A549 (cell line): Measurements from ENCODE around the gene CLDN5. TPM values are rescaled to one million over a fixed set of nuclear protein-coding genes. Genes with fewer than 3 reads are reported as not detected.

ENCODE experiments used
- ATAC-seq, 2 experiments: fragments of 200-7000 bp in 1 of 2; fragments of >200 bp in 1 of 2; cut with Nextera tagmentation in 1 of 2; cut with Tn5 transposase in 1 of 2; 3 replicates each; pipeline versions ENCODE4 v1.8.0 to v1.9.1; 2018 to 2020; ENCODE audit warnings: mild to moderate bottlenecking in 1 of 2, moderate library complexity in 1 of 2
- CTCF ChIA-PET: fragments of 300-600 bp; sonication (Branson Sonifier 250); formaldehyde crosslinking; extraction: SDS; loops from one replicate; lab custom pipeline; 2021; ENCODE audit warnings: antibody characterized with exemption, inconsistent platforms; lab: Yijun Ruan, JAX
- POLR2A ChIA-PET: fragments of 350-600 bp; formaldehyde crosslinking; extraction: SDS; loops from one replicate; lab custom pipeline; 2021; ENCODE audit warnings: antibody characterized with exemption, inconsistent platforms; lab: Yijun Ruan, JAX
- DNase-seq, 2 experiments: peaks; one replicate each; pipeline versions ENCODE4 v3.0.0 to v3.0.0-alpha.2; 2011 to 2016; ENCODE audit warnings: low read depth in 1 of 2, low spot score in 1 of 2
- FAIRE-seq: peaks from 2 replicates; lab custom pipeline; 2011; peaks lifted over from hg19 to GRCh38; lab: Jason Lieb, UNC
- H3K27ac ChIP-seq, 2 experiments: fragments of >200 bp; sonication (Bioruptor Twin); formaldehyde crosslinking; 3 replicates each; pipeline ENCODE4 v1.5.1; 2016 to 2017
- H3K4me1 ChIP-seq: fragments of >200 bp; sonication (Bioruptor Twin); formaldehyde crosslinking; 3 replicates; pipeline ENCODE4 v1.6.1; 2016
- H3K4me2 ChIP-seq: fragments of >200 bp; sonication (Bioruptor Twin); formaldehyde crosslinking; 3 replicates; pipeline ENCODE4 v1.6.1; 2016
- H3K4me3 ChIP-seq: fragments of >200 bp; sonication (Bioruptor Twin); formaldehyde crosslinking; 3 replicates; pipeline ENCODE4 v1.5.1; 2016
- H3K9me3 ChIP-seq: fragments of >200 bp; sonication (Bioruptor Twin); formaldehyde crosslinking; 3 replicates; pipeline ENCODE4 v1.6.1; 2016
- CBX2 ChIP-seq: fragments of 200-600 bp; sonication (generic); IDR thresholded peaks from 2 replicates; pipeline ENCODE4 v1.6.1; 2016; ENCODE audit warnings: low read depth, mild to moderate bottlenecking, borderline replicate concordance
- EHF ChIP-seq: fragments of 250-450 bp; sonication (Bioruptor Pico); IDR thresholded peaks from 2 replicates; pipeline ENCODE4 v1.5.0; 2020; ENCODE audit warnings: mild to moderate bottlenecking
- EHMT2 ChIP-seq: fragments of 200-600 bp; sonication (generic); IDR thresholded peaks from 2 replicates; pipeline ENCODE4 v1.6.1; 2016; ENCODE audit warnings: antibody characterized with exemption, low read depth, mild to moderate bottlenecking, moderate library complexity
- ESRRA ChIP-seq: fragments of 150-350 bp; IDR thresholded peaks from 2 replicates; pipeline ENCODE4 v1.6.1; 2014; ENCODE audit warnings: mild to moderate bottlenecking, low read length, borderline replicate concordance
- FOXS1 ChIP-seq: fragments of 250-450 bp; sonication (Bioruptor Pico); IDR thresholded peaks from 2 replicates; pipeline ENCODE4 v1.5.0; 2020; ENCODE audit warnings: mild to moderate bottlenecking, moderate library complexity
- HDAC2 ChIP-seq: fragments of 200-600 bp; sonication (generic); IDR thresholded peaks from 2 replicates; pipeline ENCODE4 v1.6.1; 2016
- HMGXB4 ChIP-seq: fragments of 250-450 bp; sonication (Bioruptor Pico); IDR thresholded peaks from 2 replicates; pipeline ENCODE4 v1.5.0; 2021; ENCODE audit warnings: mild to moderate bottlenecking, moderate library complexity, borderline replicate concordance
- HOXA7 ChIP-seq: fragments of 250-450 bp; sonication (Bioruptor Pico); IDR thresholded peaks from 2 replicates; pipeline ENCODE4 v1.5.0; 2020; ENCODE audit warnings: mild to moderate bottlenecking, moderate library complexity
- HOXB13 ChIP-seq: fragments of 250-450 bp; sonication (Bioruptor Pico); IDR thresholded peaks from 2 replicates; pipeline ENCODE4 v1.5.0; 2020; ENCODE audit warnings: low read depth, mild to moderate bottlenecking, moderate library complexity
- JUN ChIP-seq, 2 experiments: fragments of >200 bp; sonication (Bioruptor Twin); formaldehyde crosslinking; IDR thresholded peaks; 2 replicates in 1 of 2; 3 replicates in 1 of 2; pipeline ENCODE4 v1.6.1; 2016 to 2017
- JUNB ChIP-seq: fragments of >200 bp; sonication (Bioruptor Twin); formaldehyde crosslinking; IDR thresholded peaks from 2 replicates; pipeline ENCODE4 v1.6.1; 2016
- KDM1A ChIP-seq: fragments of 200-600 bp; sonication (generic); IDR thresholded peaks from 2 replicates; pipeline ENCODE4 v1.6.1; 2016; ENCODE audit warnings: low read depth, mild to moderate bottlenecking
- KDM5A ChIP-seq: fragments of 200-600 bp; sonication (generic); IDR thresholded peaks from 2 replicates; pipeline ENCODE4 v1.6.1; 2016; ENCODE audit warnings: antibody characterized with exemption, mild to moderate bottlenecking
- MAZ ChIP-seq: fragments of 150-350 bp; IDR thresholded peaks from 2 replicates; pipeline ENCODE4 v1.6.1; 2014; ENCODE audit warnings: antibody characterized with exemption, low read depth, low read length, borderline replicate concordance
- NPAS2 ChIP-seq: fragments of 250-450 bp; sonication (Bioruptor Pico); IDR thresholded peaks from 2 replicates; pipeline ENCODE4 v1.8.0; 2022; ENCODE audit warnings: mild to moderate bottlenecking, moderate library complexity, borderline replicate concordance
- NR3C1 ChIP-seq: fragments of >200 bp; sonication (Bioruptor Twin); formaldehyde crosslinking; IDR thresholded peaks from 3 replicates; pipeline ENCODE4 v1.6.1; 2017
- PHF8 ChIP-seq: fragments of 200-600 bp; sonication (generic); IDR thresholded peaks from 2 replicates; pipeline ENCODE4 v1.6.1; 2016; ENCODE audit warnings: low read depth, mild to moderate bottlenecking, antibody characterized with exemption, moderate library complexity, borderline replicate concordance
- RAD21 ChIP-seq, 2 experiments: fragments of >200 bp in 1 of 2; sonication (Bioruptor Twin) in 1 of 2; formaldehyde crosslinking in 1 of 2; IDR thresholded peaks in 1 of 2; conservative IDR thresholded peaks in 1 of 2; 2 replicates in 1 of 2; 3 replicates in 1 of 2; pipeline ENCODE4 v1.6.1; 2012 to 2018; ENCODE audit warnings: inconsistent platforms in 1 of 2
- RFX5 ChIP-seq: fragments of 450-650 bp; IDR thresholded peaks from 2 replicates; pipeline ENCODE4 v1.7.1; 2014; ENCODE audit warnings: antibody characterized with exemption, mild to moderate bottlenecking, moderate library complexity
- RNF2 ChIP-seq: fragments of 200-600 bp; sonication (generic); IDR thresholded peaks from 2 replicates; pipeline ENCODE4 v1.6.1; 2016; ENCODE audit warnings: low read depth, mild to moderate bottlenecking, antibody characterized with exemption, moderate library complexity, borderline replicate concordance
- SREBF2 ChIP-seq: fragments of 450-650 bp; IDR thresholded peaks from 2 replicates; pipeline ENCODE4 v1.6.1; 2014; ENCODE audit warnings: mild to moderate bottlenecking, moderate library complexity
- TFCP2L1 ChIP-seq: fragments of 250-450 bp; sonication (Bioruptor Pico); IDR thresholded peaks from 2 replicates; pipeline ENCODE4 v1.5.0; 2021; ENCODE audit warnings: mild to moderate bottlenecking
- TP53 ChIP-seq: fragments of 250-450 bp; sonication (Bioruptor Pico); IDR thresholded peaks from 2 replicates; pipeline ENCODE4 v1.5.0; 2021; ENCODE audit warnings: mild to moderate bottlenecking, moderate library complexity
- ZSCAN20 ChIP-seq: fragments of 250-450 bp; sonication (Bioruptor Pico); IDR thresholded peaks from 2 replicates; pipeline ENCODE4 v1.8.0; 2022; ENCODE audit warnings: mild to moderate bottlenecking, moderate library complexity
- WGBS: methylation state at CpG from one replicate; pipeline ENCODE4 v1.1.6; 2017; ENCODE audit errors: missing lambda C conversion rate; 5-methylcytosine and 5-hydroxymethylcytosine counted together
- polyA plus RNA-seq, 4 experiments: library from polyadenylated mRNA; depleted of rRNA in 3 of 4; stranded (reverse); fragments of >200 nt; fragmentation: RNase III in 1 of 4; extraction: RNeasy Plus Mini Kit Qiagen cat#74134 plus additional on column Dnase treatment in 1 of 4; gene quantifications; 2 replicates in 3 of 4; 3 replicates in 1 of 4; pipeline ENCODE4 v1.2.3, GENCODE V29; 2011 to 2017
- TF ChIP-seq, protein P1 (sequence below): fragments of 250-450 bp; sonication (Bioruptor Pico); IDR thresholded peaks from 2 replicates; pipeline ENCODE4 v1.5.0; 2020; ENCODE audit warnings: low read depth, mild to moderate bottlenecking, moderate library complexity
- TF ChIP-seq, protein P2 (sequence below): IDR thresholded peaks from 2 replicates; pipeline ENCODE4 v1.6.1; 2012; ENCODE audit warnings: low read depth, borderline replicate concordance
- TF ChIP-seq, protein P3 (sequence below): IDR thresholded peaks from 2 replicates; pipeline ENCODE4 v1.6.1; 2012
- TF ChIP-seq, protein P4 (sequence below): fragments of 200-600 bp; sonication (generic); IDR thresholded peaks from 2 replicates; pipeline ENCODE4 v1.6.1; 2016; ENCODE audit warnings: antibody characterized with exemption, mild to moderate bottlenecking, moderate library complexity

The CLDN5 gene
- polyA plus RNA-seq, 2 of the 4 experiments (the other 2 are of a cell fraction): not detected

DNA sequence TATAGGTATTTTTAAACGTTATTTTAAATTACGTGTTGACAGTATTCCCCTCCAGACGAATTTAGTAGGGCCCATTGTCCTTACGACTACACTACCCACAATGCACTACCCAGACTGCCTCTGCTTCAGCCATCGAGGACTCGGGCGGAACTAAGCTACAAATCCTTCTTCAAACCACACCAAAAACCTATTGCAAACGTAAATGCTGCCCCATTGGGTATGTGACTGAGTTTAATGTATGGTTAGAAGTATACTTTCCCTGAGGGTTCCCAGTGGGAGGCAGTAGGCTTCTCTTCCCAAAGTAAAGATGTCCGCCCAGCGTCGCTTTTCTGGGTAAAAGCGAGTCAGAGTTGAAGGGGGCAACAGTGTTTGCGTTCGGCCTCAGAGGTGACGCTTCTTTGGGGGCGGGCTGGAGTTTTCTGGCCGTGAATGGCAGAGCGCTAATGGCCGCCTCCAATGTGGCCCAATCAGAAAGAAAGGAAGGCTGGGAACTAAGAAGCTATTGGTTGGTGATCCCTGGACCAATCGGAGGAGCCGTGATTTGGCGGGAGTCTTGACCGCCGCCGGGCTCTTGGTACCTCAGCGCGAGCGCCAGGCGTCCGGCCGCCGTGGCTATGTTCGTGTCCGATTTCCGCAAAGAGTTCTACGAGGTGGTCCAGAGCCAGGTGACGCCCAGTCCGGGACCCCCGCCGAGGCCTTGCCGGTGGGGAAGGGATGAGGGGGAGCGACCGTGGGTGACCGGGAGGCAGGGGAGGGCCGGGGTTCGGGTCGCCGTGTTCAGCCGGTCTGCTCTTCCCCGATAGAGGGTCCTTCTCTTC lies 44.6 kb downstream of the CLDN5 start, which contains the start of gene CDC45:
CDC45 (plus strand) TSS at position 566 of the 818 bp plus-strand sequence; CDS start at position 615, 49 bp downstream.
- peaks cover 13% of the 10 kb centered on the region for H3K4me1 ChIP-seq
- 2% methylated on average over 31 of the region's 50 CpGs for WGBS
- POLR2A ChIA-PET: interaction anchor here (0.6 to 1.6 kb wide), 3 partner anchors 10 to 150 kb away, joined by 3 to 5 read pairs (median 4); partner anchors contain the start of genes HIRA and MRPL40

DNA sequence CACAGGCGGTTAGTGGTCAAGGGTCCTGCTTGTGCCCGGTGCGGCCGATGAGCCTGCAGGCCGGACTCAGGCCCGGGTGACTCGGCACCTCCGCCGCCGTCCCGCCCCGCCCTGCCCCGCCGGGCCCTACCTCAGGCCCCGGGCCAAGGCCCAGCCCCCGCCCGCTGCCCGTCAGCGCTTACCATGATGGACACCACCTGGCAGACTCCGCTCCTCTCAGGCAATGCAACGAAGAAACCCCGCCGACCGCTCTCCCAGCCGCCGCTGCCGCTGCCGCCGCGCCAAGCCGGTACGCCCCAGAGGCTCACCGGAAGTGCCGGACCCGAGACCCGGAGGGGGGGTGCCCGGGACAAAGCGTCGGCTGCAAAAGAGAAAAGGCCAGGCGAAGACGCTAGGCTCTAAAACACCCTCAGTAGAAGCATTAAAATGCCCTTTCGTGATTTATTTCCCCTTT lies 45.3 kb downstream of the CLDN5 start, which contains the start of gene UFD1:
UFD1 (minus strand) TSS at position 293 of the 454 bp plus-strand sequence; CDS start at position 185, 108 bp downstream.
- ChIA-PET POLR2A (interaction anchor here (1.3 to 1.6 kb wide), 2 partner anchors 10 to 47 kb away, joined by 4 to 5 read pairs; partner anchors contain the start of genes HIRA and MRPL40), CTCF (interaction anchor here (1.0 to 1.6 kb wide), 3 partner anchors 13 to 335 kb away, joined by 3 to 4 read pairs (median 3); partner anchors contain the start of gene ESS2)
- peak within 1 kb of the TSS; percentile 98 for H3K4me2 ChIP-seq
- no peak for FAIRE-seq
- H3K27ac ChIP-seq: peak within 1 kb of the TSS; percentile 98
- WGBS: 1% methylated on average over 10 of the region's 42 CpGs
- peaks cover 13% of the 10 kb centered on the region for H3K4me1 ChIP-seq
- peak within 1 kb of the TSS; percentile 96 for H3K4me3 ChIP-seq
- peak; percentile 40 to 78 for DNase-seq
- H3K9me3 ChIP-seq: no peaks in the 10 kb centered on the region
- peak; percentile 85 to 86 for ATAC-seq
- TF ChIP-seq TP53 (CRISPR knock-in tag) (no peak), HMGXB4 (no peak), ESRRA (no peak), JUNB (no peak), RNF2 (no peak), TFCP2L1 (CRISPR knock-in tag) (no peak), RFX5 (no peak), EHF (no peak), CBX2 (no peak), HOXA7 (CRISPR knock-in tag) (no peak), RAD21 (conservative IDR thresholded peaks at IDR 0.05 in 1 of 2, IDR thresholded peaks at IDR 0.05 in 1 of 2) (no peak), ZSCAN20 (CRISPR knock-in tag) (no peak), PHF8 (no peak), KDM1A (no peak), MAZ (no peak)
- TF ChIP-seq, protein P1, sequence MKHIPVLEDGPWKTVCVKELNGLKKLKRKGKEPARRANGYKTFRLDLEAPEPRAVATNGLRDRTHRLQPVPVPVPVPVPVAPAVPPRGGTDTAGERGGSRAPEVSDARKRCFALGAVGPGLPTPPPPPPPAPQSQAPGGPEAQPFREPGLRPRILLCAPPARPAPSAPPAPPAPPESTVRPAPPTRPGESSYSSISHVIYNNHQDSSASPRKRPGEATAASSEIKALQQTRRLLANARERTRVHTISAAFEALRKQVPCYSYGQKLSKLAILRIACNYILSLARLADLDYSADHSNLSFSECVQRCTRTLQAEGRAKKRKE (CRISPR knock-in tag): no peak

More for the DNA sequence above, 44.6 kb downstream of the CLDN5 start, which contains the start of gene CDC45:
- ATAC-seq (peak; percentile 96), DNase-seq (peak; percentile 89 to 96)
- Histone ChIP-seq H3K9me3 (no peaks in the 10 kb centered on the region), H3K4me3 (peak within 1 kb of the TSS; percentile 96)
- CTCF ChIA-PET: interaction anchor here (1.0 kb wide), 1 partner anchor 335 kb away, joined by 3 read pairs; the partner anchor contains the start of gene ESS2
- no peak for TF ChIP-seq RAD21 (conservative IDR thresholded peaks at IDR 0.05 in 1 of 2, IDR thresholded peaks at IDR 0.05 in 1 of 2)
- TF ChIP-seq SREBF2: no peak
- TF ChIP-seq PHF8: 0 out of 2 replicates have a peak, but pooled peaks have one; percentile 18
- peak in 1 of 2 experiments; percentile 34; a peak in 1 of 5 replicates for TF ChIP-seq JUN (IDR thresholded peaks at IDR 0.05)
- TF ChIP-seq, protein P2, sequence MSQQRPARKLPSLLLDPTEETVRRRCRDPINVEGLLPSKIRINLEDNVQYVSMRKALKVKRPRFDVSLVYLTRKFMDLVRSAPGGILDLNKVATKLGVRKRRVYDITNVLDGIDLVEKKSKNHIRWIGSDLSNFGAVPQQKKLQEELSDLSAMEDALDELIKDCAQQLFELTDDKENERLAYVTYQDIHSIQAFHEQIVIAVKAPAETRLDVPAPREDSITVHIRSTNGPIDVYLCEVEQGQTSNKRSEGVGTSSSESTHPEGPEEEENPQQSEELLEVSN: peak; percentile 83; the same call in 1 of the 2 replicates
- no peak for TF ChIP-seq JUNB
- peak; percentile 93 for TF ChIP-seq KDM5A
- peak; percentile 36; the same call in 1 of the 2 replicates for TF ChIP-seq TP53 (CRISPR knock-in tag)
- TF ChIP-seq ZSCAN20 (CRISPR knock-in tag): no peak
- TF ChIP-seq EHMT2: no peak
- TF ChIP-seq, protein P3, sequence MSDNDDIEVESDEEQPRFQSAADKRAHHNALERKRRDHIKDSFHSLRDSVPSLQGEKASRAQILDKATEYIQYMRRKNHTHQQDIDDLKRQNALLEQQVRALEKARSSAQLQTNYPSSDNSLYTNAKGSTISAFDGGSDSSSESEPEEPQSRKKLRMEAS: peak; percentile 72
- TF ChIP-seq HOXA7 (CRISPR knock-in tag): no peak
- no peak for TF ChIP-seq NPAS2
- no peak for TF ChIP-seq CBX2
- TF ChIP-seq, protein P4, sequence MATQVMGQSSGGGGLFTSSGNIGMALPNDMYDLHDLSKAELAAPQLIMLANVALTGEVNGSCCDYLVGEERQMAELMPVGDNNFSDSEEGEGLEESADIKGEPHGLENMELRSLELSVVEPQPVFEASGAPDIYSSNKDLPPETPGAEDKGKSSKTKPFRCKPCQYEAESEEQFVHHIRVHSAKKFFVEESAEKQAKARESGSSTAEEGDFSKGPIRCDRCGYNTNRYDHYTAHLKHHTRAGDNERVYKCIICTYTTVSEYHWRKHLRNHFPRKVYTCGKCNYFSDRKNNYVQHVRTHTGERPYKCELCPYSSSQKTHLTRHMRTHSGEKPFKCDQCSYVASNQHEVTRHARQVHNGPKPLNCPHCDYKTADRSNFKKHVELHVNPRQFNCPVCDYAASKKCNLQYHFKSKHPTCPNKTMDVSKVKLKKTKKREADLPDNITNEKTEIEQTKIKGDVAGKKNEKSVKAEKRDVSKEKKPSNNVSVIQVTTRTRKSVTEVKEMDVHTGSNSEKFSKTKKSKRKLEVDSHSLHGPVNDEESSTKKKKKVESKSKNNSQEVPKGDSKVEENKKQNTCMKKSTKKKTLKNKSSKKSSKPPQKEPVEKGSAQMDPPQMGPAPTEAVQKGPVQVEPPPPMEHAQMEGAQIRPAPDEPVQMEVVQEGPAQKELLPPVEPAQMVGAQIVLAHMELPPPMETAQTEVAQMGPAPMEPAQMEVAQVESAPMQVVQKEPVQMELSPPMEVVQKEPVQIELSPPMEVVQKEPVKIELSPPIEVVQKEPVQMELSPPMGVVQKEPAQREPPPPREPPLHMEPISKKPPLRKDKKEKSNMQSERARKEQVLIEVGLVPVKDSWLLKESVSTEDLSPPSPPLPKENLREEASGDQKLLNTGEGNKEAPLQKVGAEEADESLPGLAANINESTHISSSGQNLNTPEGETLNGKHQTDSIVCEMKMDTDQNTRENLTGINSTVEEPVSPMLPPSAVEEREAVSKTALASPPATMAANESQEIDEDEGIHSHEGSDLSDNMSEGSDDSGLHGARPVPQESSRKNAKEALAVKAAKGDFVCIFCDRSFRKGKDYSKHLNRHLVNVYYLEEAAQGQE: no peak
- TF ChIP-seq HOXB13: no peak
- no peak for TF ChIP-seq NR3C1
- TF ChIP-seq FOXS1 (CRISPR knock-in tag): no peak
- 0 out of 2 replicates have a peak, but pooled peaks have one; percentile 56 for TF ChIP-seq HDAC2
- TF ChIP-seq, all 56 proteins: peak for 7
- no peak for FAIRE-seq
- Histone ChIP-seq H3K27ac (peak within 1 kb of the TSS; percentile 98), H3K4me2 (peak within 1 kb of the TSS; percentile 98)
